Right ventricle myocardium superior (tissue), 1 donor: ENCODE measurements around the gene IKZF3. TPM values are rescaled to one million over a fixed set of nuclear protein-coding genes. Genes with fewer than 3 reads are reported as not detected.
"Not testable (repeated sequence)": the region's sequence is repeated elsewhere in the genome, so short reads cannot be mapped to it uniquely, and the experiment has no call there.

Source experiments
- ATAC-seq: fragments of 200-7000 bp; cut with Tn5 transposase; one replicate; pipeline ENCODE4 v1.9.1; 2020; ENCODE audit warnings: mild to moderate bottlenecking; ENCODE audit not compliant: poor library complexity
- DNase-seq: peaks from one replicate; pipeline ENCODE4 v3.0.0-alpha.2; 2020
- intact Hi-C: fragments of 100-400 bp; cut with DNase I; formaldehyde crosslinking; loops from one replicate; pipeline ENCODE4 v1.11.2; 2022
- total RNA-seq: library from RNA; stranded (reverse); fragmentation: NEBNext Ultra II Directional; extraction: Animal tissue kit (Norgen Biotek cat#: 25700); gene quantifications from one replicate; pipeline ENCODE4 v1.2.1, GENCODE V29; 2021
- donor health status: DM: no; HTN: yes; CAD: no; lungs with severe emphysema.

The IKZF3 gene
- total RNA-seq, 1 donor from 2014 or later, result 0.22 TPM

- DNase-seq (no peak), ATAC-seq (no peak)
Observed at GRCh38 chr17:39737206-39737759, 126.8 kb downstream of the IKZF3 start.

GRCh38 chr17:39736319-39737165 is 127.6 kb downstream of the IKZF3 start:
- no peak for ATAC-seq
- no peak for DNase-seq
- intact Hi-C loops, result no loop called here

More at GRCh38 chr17:39737206-39737759, 126.8 kb downstream of the IKZF3 start:
- intact Hi-C loops, result no loop called here

GRCh38 chr17:39735882-39736281 is 128.2 kb downstream of the IKZF3 start:
- DNase-seq (no peak), ATAC-seq (no peak)
- intact Hi-C loops, result no loop called here

- ATAC-seq, result no peak
- DNase-seq, result no peak
- intact Hi-C loops, result no loop called here
Observed at GRCh38 chr17:39732586-39732985, 131.5 kb downstream of the IKZF3 start.

GRCh38 chr17:39730095-39730921 is 133.8 kb downstream of the IKZF3 start, which contains the start of gene MIEN1:
Gene MIEN1, minus strand, starts transcription at chr17:39730532. Its CDS starts 37 bp downstream, at chr17:39730495.
- intact Hi-C loops, result no loop called here
- DNase-seq (peak; percentile 95), ATAC-seq (peak; percentile 99)

GRCh38 chr17:39729280-39729851 is 134.7 kb downstream of the IKZF3 start:
- intact Hi-C loops, result no loop called here
- ATAC-seq, result no peak
- DNase-seq, result no peak

GRCh38 chr17:39727556-39727955 is 136.6 kb downstream of the IKZF3 start:
- ATAC-seq (no peak), DNase-seq (no peak)
- intact Hi-C loops, result no loop called here

- intact Hi-C loops, result no loop called here
- ATAC-seq (no peak), DNase-seq (no peak)
Observed at GRCh38 chr17:39726617-39727016, 137.5 kb downstream of the IKZF3 start.

GRCh38 chr17:39725923-39726322 is 138.2 kb downstream of the IKZF3 start:
- intact Hi-C loops, ATAC-seq, DNase-seq: not testable (repeated sequence)

- intact Hi-C loops, result no loop called here
- ATAC-seq, result no peak
- peak; percentile 37 for DNase-seq
Observed at GRCh38 chr17:39724731-39725130, 139.4 kb downstream of the IKZF3 start.

GRCh38 chr17:39722965-39723848 is 140.9 kb downstream of the IKZF3 start:
- intact Hi-C loops, result no loop called here
- DNase-seq (no peak), ATAC-seq (no peak)

- DNase-seq, result no peak
- no peak for ATAC-seq
- intact Hi-C loops, result no loop called here
Observed at GRCh38 chr17:39722104-39722503, 142.0 kb downstream of the IKZF3 start.

- ATAC-seq (no peak), DNase-seq (no peak)
- intact Hi-C loops, result no loop called here
Observed at GRCh38 chr17:39719563-39720355, 144.4 kb downstream of the IKZF3 start.

- intact Hi-C loops, result no loop called here
- no peak for DNase-seq
- peak; percentile 26 for ATAC-seq
Observed at GRCh38 chr17:39717660-39718059, 146.5 kb downstream of the IKZF3 start.

- ATAC-seq (peak; percentile 73), DNase-seq (no peak)
- intact Hi-C loops, result no loop called here
Observed at GRCh38 chr17:39716879-39717536, 147.1 kb downstream of the IKZF3 start.

- ATAC-seq (peak; percentile 82), DNase-seq (no peak)
- intact Hi-C loops, result no loop called here
Observed at GRCh38 chr17:39716073-39716818, 147.9 kb downstream of the IKZF3 start.
